Liver (tissue), 9 donors: Measurements from ENCODE around the gene KMT5C. TPM values are rescaled to one million over a fixed set of nuclear protein-coding genes. Genes with fewer than 3 reads are reported as not detected.

Experiments
- DNase-seq: peaks from one replicate; pipeline ENCODE4 v3.0.0-alpha.2; 2017; ENCODE audit warnings: low spot score
- H3K27ac ChIP-seq, 2 donors: one replicate each; pipeline ENCODE4 v1.7.0; 2013; ENCODE audit warnings: inconsistent platforms in 2 of 2, low read length in 2 of 2, control low read depth in 1 of 2, low read depth in 1 of 2, mild to moderate bottlenecking in 1 of 2
- H3K27me3 ChIP-seq, 4 donors: one replicate each; pipeline versions ENCODE4 v1.6.1 to v1.7.0; 2013; ENCODE audit warnings: low read length in 3 of 4, inconsistent platforms in 1 of 4, mild to moderate bottlenecking in 1 of 4, moderate library complexity in 1 of 4; ENCODE audit not compliant: control insufficient read depth in 4 of 4, insufficient read depth in 4 of 4
- H3K36me3 ChIP-seq, 4 donors: one replicate each; pipeline versions ENCODE4 v1.6.1 to v1.7.0; 2013; ENCODE audit warnings: low read length in 3 of 4, mild to moderate bottlenecking in 3 of 4, low read depth in 1 of 4, moderate library complexity in 1 of 4; ENCODE audit not compliant: control insufficient read depth in 4 of 4, insufficient read depth in 3 of 4
- H3K4me1 ChIP-seq, 4 donors: one replicate each; pipeline versions ENCODE4 v1.6.1 to v1.7.0; 2013; ENCODE audit warnings: low read length in 3 of 4, mild to moderate bottlenecking in 3 of 4, moderate library complexity in 1 of 4; ENCODE audit not compliant: control insufficient read depth in 4 of 4, insufficient read depth in 4 of 4
- H3K4me3 ChIP-seq, 3 donors: one replicate each; pipeline versions ENCODE4 v1.6.1 to v1.7.0; 2013; ENCODE audit warnings: low read length in 3 of 3, control low read depth in 1 of 3, low read depth in 1 of 3, mild to moderate bottlenecking in 1 of 3
- H3K9ac ChIP-seq, 2 donors: one replicate each; pipeline ENCODE4 v1.7.0; 2013; ENCODE audit warnings: low read length in 2 of 2, mild to moderate bottlenecking in 2 of 2, moderate library complexity in 2 of 2, control low read depth in 1 of 2, low read depth in 1 of 2
- H3K9me3 ChIP-seq, 4 donors: one replicate each; pipeline versions ENCODE4 v1.6.1 to v1.7.0; 2013; ENCODE audit warnings: low read length in 3 of 4; ENCODE audit not compliant: control insufficient read depth in 4 of 4
- EGR1 ChIP-seq, 2 donors: IDR thresholded peaks; 2 replicates each; pipeline ENCODE4 v1.6.1; 2016 to 2018; ENCODE audit warnings: antibody characterized with exemption in 2 of 2, low read depth in 2 of 2
- FOXA1 ChIP-seq: IDR thresholded peaks from 2 replicates; pipeline ENCODE4 v1.6.1; 2016; ENCODE audit warnings: antibody characterized with exemption
- FOXA2 ChIP-seq: IDR thresholded peaks from 2 replicates; pipeline ENCODE4 v1.6.1; 2016; ENCODE audit warnings: antibody characterized with exemption
- GABPA ChIP-seq, 2 donors: IDR thresholded peaks in 1 of 2; conservative IDR thresholded peaks in 1 of 2; 2 replicates each; pipeline ENCODE4 v1.6.1; 2016; ENCODE audit warnings: antibody characterized with exemption in 2 of 2, mild to moderate bottlenecking in 1 of 2, moderate library complexity in 1 of 2
- HNF4A ChIP-seq, 2 donors: conservative IDR thresholded peaks; 2 replicates each; pipeline ENCODE4 v1.6.1; 2016; ENCODE audit warnings: antibody characterized with exemption in 2 of 2, mild to moderate bottlenecking in 2 of 2
- HNF4G ChIP-seq: IDR thresholded peaks from 2 replicates; pipeline ENCODE4 v1.6.1; 2016; ENCODE audit warnings: antibody characterized with exemption
- JUND ChIP-seq, 2 donors: IDR thresholded peaks; 2 replicates each; pipeline ENCODE4 v1.6.1; 2016; ENCODE audit warnings: antibody characterized with exemption in 2 of 2
- NR2F2 ChIP-seq: IDR thresholded peaks from 2 replicates; pipeline ENCODE4 v1.6.1; 2016; ENCODE audit warnings: antibody characterized with exemption
- RAD21 ChIP-seq, 2 donors: IDR thresholded peaks; 2 replicates each; pipeline ENCODE4 v1.6.1; 2016; ENCODE audit warnings: antibody characterized with exemption in 2 of 2, mild to moderate bottlenecking in 2 of 2
- RXRA ChIP-seq, 2 donors: IDR thresholded peaks; 2 replicates each; pipeline ENCODE4 v1.6.1; 2017 to 2018; ENCODE audit warnings: antibody characterized with exemption in 2 of 2, mild to moderate bottlenecking in 1 of 2
- SP1 ChIP-seq: IDR thresholded peaks from 2 replicates; pipeline ENCODE4 v1.6.1; 2018; ENCODE audit warnings: antibody characterized with exemption, mild to moderate bottlenecking
- TAF1 ChIP-seq: conservative IDR thresholded peaks from 2 replicates; pipeline ENCODE4 v1.6.1; 2016; ENCODE audit warnings: antibody characterized with exemption, mild to moderate bottlenecking
- YY1 ChIP-seq: IDR thresholded peaks from 2 replicates; pipeline ENCODE4 v1.6.1; 2016; ENCODE audit warnings: antibody characterized with exemption, mild to moderate bottlenecking
- WGBS: extraction: QIAGEN DNeasy Blood & Tissue Kit; methylation state at CpG from one replicate; pipeline ENCODE4 v1.1.7; 2013; 5-methylcytosine and 5-hydroxymethylcytosine counted together
- polyA plus RNA-seq, 2 donors: library from polyadenylated mRNA; stranded (reverse) in 1 of 2; unstranded in 1 of 2; fragments of 200-250 nt in 1 of 2; fragments of >200 nt in 1 of 2; fragmentation: Nextera tagmentation in 1 of 2; extraction: Ambion mirVana in 1 of 2; gene quantifications; one replicate each; pipeline versions ENCODE4 v1.2.1 to v1.2.3, GENCODE V29; 2013 to 2015
- total RNA-seq, 2 donors: library from RNA; depleted of rRNA; stranded (reverse); fragments of >200 nt; gene quantifications; one replicate each; pipeline ENCODE4 v1.2.3, GENCODE V29; 2014
- TF ChIP-seq, protein P1 (sequence below): IDR thresholded peaks from 2 replicates; pipeline ENCODE4 v1.6.1; 2016; ENCODE audit warnings: antibody characterized with exemption
- TF ChIP-seq, protein P2 (sequence below): IDR thresholded peaks from 2 replicates; pipeline ENCODE4 v1.6.1; 2016; ENCODE audit warnings: antibody characterized with exemption
- TF ChIP-seq, protein P3 (sequence below): IDR thresholded peaks from 2 replicates; pipeline ENCODE4 v1.6.1; 2016; ENCODE audit warnings: antibody characterized with exemption
- TF ChIP-seq, protein P4 (sequence below): fragments of 150-350 bp; IDR thresholded peaks from 2 replicates; pipeline ENCODE4 v1.5.1; 2017; ENCODE audit warnings: improper control_type of control experiment, low read depth, low read length; ENCODE audit not compliant: missing input control
- TF ChIP-seq, protein P5 (sequence below): IDR thresholded peaks from 2 replicates; pipeline ENCODE4 v1.6.1; 2016; ENCODE audit warnings: antibody characterized with exemption, mild to moderate bottlenecking
- donor health status: healthy.
- donor health status: healthy.
- donor health status: healthy.
- donor health status: healthy.
- donor health status: healthy.

The KMT5C gene
- 10 to 100 TPM in 1 of 2 donors, 1 to 10 TPM in 1; 3.9 to 11.6 TPM for total RNA-seq
- polyA plus RNA-seq: 1 to 10 TPM; 1.1 to 2.1 TPM

DNA sequence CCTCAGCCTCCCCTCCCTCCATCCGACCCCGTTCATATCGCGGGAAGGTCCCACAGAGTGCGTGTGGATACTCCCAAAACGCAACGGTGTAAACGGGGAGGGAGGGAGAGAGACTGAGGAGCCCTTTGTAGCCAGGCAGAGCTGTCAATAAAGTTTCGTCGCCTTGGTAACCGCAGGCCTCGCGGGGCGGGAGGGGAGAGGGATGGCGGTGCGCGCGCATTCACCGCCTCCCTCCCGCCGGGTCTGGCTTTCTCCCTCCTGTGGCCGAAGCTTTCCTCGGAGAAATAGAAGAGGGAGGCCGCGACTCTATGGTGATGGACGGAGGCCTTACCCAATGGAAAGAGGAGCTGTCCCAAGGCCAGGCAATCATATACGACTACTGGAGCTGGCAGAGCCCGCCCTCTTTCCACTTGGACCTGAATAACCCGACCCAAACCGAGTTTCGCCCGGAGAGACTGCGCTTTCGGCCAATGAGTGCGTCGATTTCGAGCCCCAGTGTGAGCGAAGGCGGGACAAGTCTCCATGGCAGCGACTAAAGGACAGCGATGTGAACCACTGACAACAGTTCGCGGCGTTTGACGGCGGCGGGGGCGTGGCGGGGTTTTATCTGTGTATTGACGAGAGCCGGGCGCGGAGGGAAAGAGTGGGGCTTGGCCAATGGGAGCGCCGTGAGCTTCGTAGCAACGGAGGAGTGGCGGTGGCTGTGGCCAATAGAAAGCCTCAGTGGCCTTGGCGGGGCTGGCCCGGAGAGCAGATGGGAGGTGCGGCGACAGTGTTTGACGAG is at the start of gene KMT5C:
Gene KMT5C, plus strand, starts transcription at position 772 of the 784 bp plus-strand sequence. CDS start 2,061 bp downstream, outside the sequence.
- Histone ChIP-seq H3K4me1 (peaks cover 8 to 18% (median 11%) of the 10 kb centered on the region in 4 donors), H3K27ac (peak within 1 kb of the TSS; percentile 76 to 91), H3K4me3 (peak within 1 kb of the TSS; percentile 45 to 75 (median 74)), H3K9ac (peak within 1 kb of the TSS; percentile 83 to 95), H3K9me3 (no peaks in the 10 kb centered on the region), H3K27me3 (no peaks in the 10 kb centered on the region), H3K36me3 (peaks cover 0 to 8% (median 1%) of the 10 kb centered on the region in 4 donors)
- DNase-seq: peak; percentile 100
- TF ChIP-seq TAF1: no peak
- TF ChIP-seq RAD21 (IDR thresholded peaks at IDR 0.05): peak in 1 of 2 donors; percentile 60
- TF ChIP-seq FOXA1: peak; percentile 4
- TF ChIP-seq, protein P1, sequence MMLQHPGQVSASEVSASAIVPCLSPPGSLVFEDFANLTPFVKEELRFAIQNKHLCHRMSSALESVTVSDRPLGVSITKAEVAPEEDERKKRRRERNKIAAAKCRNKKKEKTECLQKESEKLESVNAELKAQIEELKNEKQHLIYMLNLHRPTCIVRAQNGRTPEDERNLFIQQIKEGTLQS: no peak
- TF ChIP-seq EGR1 (IDR thresholded peaks at IDR 0.05; ENCODE audit: low read depth in 2 of 2): peak in 1 of 2 donors; percentile 83
- peak; percentile 39 for TF ChIP-seq NR2F2
- TF ChIP-seq RXRA (IDR thresholded peaks at IDR 0.05): peak; percentile 89 to 94
- TF ChIP-seq, protein P2, sequence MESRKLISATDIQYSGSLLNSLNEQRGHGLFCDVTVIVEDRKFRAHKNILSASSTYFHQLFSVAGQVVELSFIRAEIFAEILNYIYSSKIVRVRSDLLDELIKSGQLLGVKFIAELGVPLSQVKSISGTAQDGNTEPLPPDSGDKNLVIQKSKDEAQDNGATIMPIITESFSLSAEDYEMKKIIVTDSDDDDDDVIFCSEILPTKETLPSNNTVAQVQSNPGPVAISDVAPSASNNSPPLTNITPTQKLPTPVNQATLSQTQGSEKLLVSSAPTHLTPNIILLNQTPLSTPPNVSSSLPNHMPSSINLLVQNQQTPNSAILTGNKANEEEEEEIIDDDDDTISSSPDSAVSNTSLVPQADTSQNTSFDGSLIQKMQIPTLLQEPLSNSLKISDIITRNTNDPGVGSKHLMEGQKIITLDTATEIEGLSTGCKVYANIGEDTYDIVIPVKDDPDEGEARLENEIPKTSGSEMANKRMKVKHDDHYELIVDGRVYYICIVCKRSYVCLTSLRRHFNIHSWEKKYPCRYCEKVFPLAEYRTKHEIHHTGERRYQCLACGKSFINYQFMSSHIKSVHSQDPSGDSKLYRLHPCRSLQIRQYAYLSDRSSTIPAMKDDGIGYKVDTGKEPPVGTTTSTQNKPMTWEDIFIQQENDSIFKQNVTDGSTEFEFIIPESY: no peak
- TF ChIP-seq SP1: peak; percentile 100
- TF ChIP-seq JUND (IDR thresholded peaks at IDR 0.05): peak in 1 of 2 donors; percentile 8
- no peak for TF ChIP-seq HNF4G
- TF ChIP-seq GABPA (IDR thresholded peaks at IDR 0.05 in 1 of 2, conservative IDR thresholded peaks at IDR 0.05 in 1 of 2): peak in 1 of 2 donors; percentile 65
- TF ChIP-seq, protein P3, sequence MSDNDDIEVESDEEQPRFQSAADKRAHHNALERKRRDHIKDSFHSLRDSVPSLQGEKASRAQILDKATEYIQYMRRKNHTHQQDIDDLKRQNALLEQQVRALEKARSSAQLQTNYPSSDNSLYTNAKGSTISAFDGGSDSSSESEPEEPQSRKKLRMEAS: no peak
- TF ChIP-seq YY1: peak; percentile 63
- TF ChIP-seq FOXA2: peak; percentile 34
- TF ChIP-seq, protein P4, sequence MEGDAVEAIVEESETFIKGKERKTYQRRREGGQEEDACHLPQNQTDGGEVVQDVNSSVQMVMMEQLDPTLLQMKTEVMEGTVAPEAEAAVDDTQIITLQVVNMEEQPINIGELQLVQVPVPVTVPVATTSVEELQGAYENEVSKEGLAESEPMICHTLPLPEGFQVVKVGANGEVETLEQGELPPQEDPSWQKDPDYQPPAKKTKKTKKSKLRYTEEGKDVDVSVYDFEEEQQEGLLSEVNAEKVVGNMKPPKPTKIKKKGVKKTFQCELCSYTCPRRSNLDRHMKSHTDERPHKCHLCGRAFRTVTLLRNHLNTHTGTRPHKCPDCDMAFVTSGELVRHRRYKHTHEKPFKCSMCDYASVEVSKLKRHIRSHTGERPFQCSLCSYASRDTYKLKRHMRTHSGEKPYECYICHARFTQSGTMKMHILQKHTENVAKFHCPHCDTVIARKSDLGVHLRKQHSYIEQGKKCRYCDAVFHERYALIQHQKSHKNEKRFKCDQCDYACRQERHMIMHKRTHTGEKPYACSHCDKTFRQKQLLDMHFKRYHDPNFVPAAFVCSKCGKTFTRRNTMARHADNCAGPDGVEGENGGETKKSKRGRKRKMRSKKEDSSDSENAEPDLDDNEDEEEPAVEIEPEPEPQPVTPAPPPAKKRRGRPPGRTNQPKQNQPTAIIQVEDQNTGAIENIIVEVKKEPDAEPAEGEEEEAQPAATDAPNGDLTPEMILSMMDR: peak; percentile 56
- no peak for TF ChIP-seq HNF4A (conservative IDR thresholded peaks at IDR 0.05)
- TF ChIP-seq, protein P5, sequence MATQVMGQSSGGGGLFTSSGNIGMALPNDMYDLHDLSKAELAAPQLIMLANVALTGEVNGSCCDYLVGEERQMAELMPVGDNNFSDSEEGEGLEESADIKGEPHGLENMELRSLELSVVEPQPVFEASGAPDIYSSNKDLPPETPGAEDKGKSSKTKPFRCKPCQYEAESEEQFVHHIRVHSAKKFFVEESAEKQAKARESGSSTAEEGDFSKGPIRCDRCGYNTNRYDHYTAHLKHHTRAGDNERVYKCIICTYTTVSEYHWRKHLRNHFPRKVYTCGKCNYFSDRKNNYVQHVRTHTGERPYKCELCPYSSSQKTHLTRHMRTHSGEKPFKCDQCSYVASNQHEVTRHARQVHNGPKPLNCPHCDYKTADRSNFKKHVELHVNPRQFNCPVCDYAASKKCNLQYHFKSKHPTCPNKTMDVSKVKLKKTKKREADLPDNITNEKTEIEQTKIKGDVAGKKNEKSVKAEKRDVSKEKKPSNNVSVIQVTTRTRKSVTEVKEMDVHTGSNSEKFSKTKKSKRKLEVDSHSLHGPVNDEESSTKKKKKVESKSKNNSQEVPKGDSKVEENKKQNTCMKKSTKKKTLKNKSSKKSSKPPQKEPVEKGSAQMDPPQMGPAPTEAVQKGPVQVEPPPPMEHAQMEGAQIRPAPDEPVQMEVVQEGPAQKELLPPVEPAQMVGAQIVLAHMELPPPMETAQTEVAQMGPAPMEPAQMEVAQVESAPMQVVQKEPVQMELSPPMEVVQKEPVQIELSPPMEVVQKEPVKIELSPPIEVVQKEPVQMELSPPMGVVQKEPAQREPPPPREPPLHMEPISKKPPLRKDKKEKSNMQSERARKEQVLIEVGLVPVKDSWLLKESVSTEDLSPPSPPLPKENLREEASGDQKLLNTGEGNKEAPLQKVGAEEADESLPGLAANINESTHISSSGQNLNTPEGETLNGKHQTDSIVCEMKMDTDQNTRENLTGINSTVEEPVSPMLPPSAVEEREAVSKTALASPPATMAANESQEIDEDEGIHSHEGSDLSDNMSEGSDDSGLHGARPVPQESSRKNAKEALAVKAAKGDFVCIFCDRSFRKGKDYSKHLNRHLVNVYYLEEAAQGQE: peak; percentile 18
- under 1% methylated on average over 63 of the region's 63 CpGs for WGBS
